MM.1S (cell line): ENCODE data around the gene PDCD10.

Experiments used
- EZH2 ChIP-seq: fragments of 300-600 bp; sonication (generic); optimal IDR thresholded peaks from 2 replicates; pipeline ENCODE3; 2017; ENCODE audit warnings: low read depth, mild to moderate bottlenecking, antibody characterized with exemption, low read length, mixed read lengths
- TF ChIP-seq, protein P1 (sequence below): fragments of 300-600 bp; sonication (generic); IDR thresholded peaks from 2 replicates; pipeline ENCODE4 v1.5.1; 2016; ENCODE audit warnings: antibody characterized with exemption, low read length, mixed read lengths

DNA sequence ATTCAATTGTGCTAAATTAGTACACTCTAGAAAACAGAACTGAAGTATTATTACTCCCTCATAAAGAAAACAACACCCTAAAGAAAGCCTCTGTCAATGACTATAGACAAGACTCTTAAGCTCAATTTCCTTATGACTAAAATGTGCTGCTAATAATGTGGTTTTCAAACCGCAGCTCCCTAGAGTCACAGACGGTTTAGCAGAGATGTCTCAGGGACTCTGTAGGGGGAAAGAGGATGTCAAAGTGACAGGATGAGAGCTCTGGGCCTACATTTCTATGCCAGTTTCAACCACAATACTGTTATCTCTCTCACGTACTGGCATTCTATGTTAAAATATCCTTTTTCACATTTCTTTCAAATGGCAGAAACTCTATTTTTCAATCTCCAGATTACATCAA is 43.3 kb downstream of the PDCD10 start:
- TF ChIP-seq, protein P1, sequence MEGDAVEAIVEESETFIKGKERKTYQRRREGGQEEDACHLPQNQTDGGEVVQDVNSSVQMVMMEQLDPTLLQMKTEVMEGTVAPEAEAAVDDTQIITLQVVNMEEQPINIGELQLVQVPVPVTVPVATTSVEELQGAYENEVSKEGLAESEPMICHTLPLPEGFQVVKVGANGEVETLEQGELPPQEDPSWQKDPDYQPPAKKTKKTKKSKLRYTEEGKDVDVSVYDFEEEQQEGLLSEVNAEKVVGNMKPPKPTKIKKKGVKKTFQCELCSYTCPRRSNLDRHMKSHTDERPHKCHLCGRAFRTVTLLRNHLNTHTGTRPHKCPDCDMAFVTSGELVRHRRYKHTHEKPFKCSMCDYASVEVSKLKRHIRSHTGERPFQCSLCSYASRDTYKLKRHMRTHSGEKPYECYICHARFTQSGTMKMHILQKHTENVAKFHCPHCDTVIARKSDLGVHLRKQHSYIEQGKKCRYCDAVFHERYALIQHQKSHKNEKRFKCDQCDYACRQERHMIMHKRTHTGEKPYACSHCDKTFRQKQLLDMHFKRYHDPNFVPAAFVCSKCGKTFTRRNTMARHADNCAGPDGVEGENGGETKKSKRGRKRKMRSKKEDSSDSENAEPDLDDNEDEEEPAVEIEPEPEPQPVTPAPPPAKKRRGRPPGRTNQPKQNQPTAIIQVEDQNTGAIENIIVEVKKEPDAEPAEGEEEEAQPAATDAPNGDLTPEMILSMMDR = no peak
- TF ChIP-seq EZH2 = no peak
